ENCODE measurements around the gene PDE6G. TPM values are rescaled to one million over a fixed set of nuclear protein-coding genes. Genes with fewer than 3 reads are reported as not detected.

PDE6G gene
- total and polyA plus RNA-seq, 4 donors, result 0.25 to 1.9 (median 1.3) TPM

- H3K27ac ChIP-seq (ENCODE audit: low read depth in 1 of 2, low read length in 2 of 2), result no peak overlapping the region
- 77% methylated on average over 10 of the region's 10 CpGs for WGBS
- H3K4me3 ChIP-seq (ENCODE audit: low read depth in 1 of 3, low read length in 3 of 3), result no peak overlapping the region
- peaks cover 0 to 6% (median 3%) of the 10 kb centered on the region in 4 donors for H3K27me3 ChIP-seq (ENCODE audit: control insufficient read depth in 4 of 4, insufficient read depth in 4 of 4, low read length in 3 of 4)
- TF ChIP-seq NR2F2 (IDR thresholded peaks at IDR 0.05), result no peak
- TF ChIP-seq SP1 (IDR thresholded peaks at IDR 0.05), result no peak
- no peak for TF ChIP-seq RAD21 (IDR thresholded peaks at IDR 0.05)
- no peak for TF ChIP-seq RXRA (IDR thresholded peaks at IDR 0.05)
- TF ChIP-seq ATF3 (IDR thresholded peaks at IDR 0.05), result no peak
- TF ChIP-seq TAF1 (conservative IDR thresholded peaks at IDR 0.05), result no peak
- TF ChIP-seq HNF4G (IDR thresholded peaks at IDR 0.05), result no peak
- TF ChIP-seq FOXA2 (IDR thresholded peaks at IDR 0.05), result no peak
- TF ChIP-seq CTCF (IDR thresholded peaks at IDR 0.05; ENCODE audit: low read depth, low read length, missing input control), result no peak
- no peak for TF ChIP-seq EGR1 (IDR thresholded peaks at IDR 0.05; ENCODE audit: low read depth in 2 of 2)
- TF ChIP-seq REST (IDR thresholded peaks at IDR 0.05), result no peak
- TF ChIP-seq ZBTB33 (IDR thresholded peaks at IDR 0.05), result no peak
- TF ChIP-seq HNF4A (conservative IDR thresholded peaks at IDR 0.05), result no peak
- TF ChIP-seq FOXA1 (IDR thresholded peaks at IDR 0.05), result no peak
- no peak for TF ChIP-seq GABPA (IDR thresholded peaks at IDR 0.05 in 1 of 2, conservative IDR thresholded peaks at IDR 0.05 in 1 of 2)
- peaks cover 0 to 5% (median 2%) of the 10 kb centered on the region in 4 donors for H3K9me3 ChIP-seq (ENCODE audit: control insufficient read depth in 4 of 4, low read length in 3 of 4)
- no peak for DNase-seq (ENCODE audit: low spot score)
- H3K9ac ChIP-seq (ENCODE audit: low read depth in 1 of 2, low read length in 2 of 2), result no peak overlapping the region
- H3K36me3 ChIP-seq (ENCODE audit: control insufficient read depth in 4 of 4, insufficient read depth in 3 of 4, low read depth in 1 of 4, low read length in 3 of 4), result no peaks in the 10 kb centered on the region
- peaks cover 0 to 3% (median 0%) of the 10 kb centered on the region in 4 donors for H3K4me1 ChIP-seq (ENCODE audit: control insufficient read depth in 4 of 4, insufficient read depth in 4 of 4, low read length in 3 of 4)
These were observed 4.7 kb downstream of the PDE6G start for GRCh38 chr17:81651692-81652091.

GRCh38 chr17:81650951-81651350 lies 5.4 kb downstream of the PDE6G start:
- Histone ChIP-seq H3K27ac (ENCODE audit: low read depth in 1 of 2, low read length in 2 of 2) (no peak overlapping the region), H3K4me3 (ENCODE audit: low read depth in 1 of 3, low read length in 3 of 3) (no peak overlapping the region), H3K4me1 (ENCODE audit: control insufficient read depth in 4 of 4, insufficient read depth in 4 of 4, low read length in 3 of 4) (peaks cover 0 to 3% (median 0%) of the 10 kb centered on the region in 4 donors), H3K27me3 (ENCODE audit: control insufficient read depth in 4 of 4, insufficient read depth in 4 of 4, low read length in 3 of 4) (peaks cover 0 to 6% (median 3%) of the 10 kb centered on the region in 4 donors), H3K9ac (ENCODE audit: low read depth in 1 of 2, low read length in 2 of 2) (no peak overlapping the region), H3K9me3 (ENCODE audit: control insufficient read depth in 4 of 4, low read length in 3 of 4) (peaks cover 0 to 5% (median 2%) of the 10 kb centered on the region in 4 donors), H3K36me3 (ENCODE audit: control insufficient read depth in 4 of 4, insufficient read depth in 3 of 4, low read depth in 1 of 4, low read length in 3 of 4) (no peaks in the 10 kb centered on the region)
- no peak for DNase-seq (ENCODE audit: low spot score)
- TF ChIP-seq GABPA (IDR thresholded peaks at IDR 0.05 in 1 of 2, conservative IDR thresholded peaks at IDR 0.05 in 1 of 2) (no peak), EGR1 (IDR thresholded peaks at IDR 0.05; ENCODE audit: low read depth in 2 of 2) (no peak), HNF4G (IDR thresholded peaks at IDR 0.05) (no peak), TAF1 (conservative IDR thresholded peaks at IDR 0.05) (no peak), FOXA2 (IDR thresholded peaks at IDR 0.05) (no peak), JUND (IDR thresholded peaks at IDR 0.05) (no peak), CTCF (IDR thresholded peaks at IDR 0.05; ENCODE audit: low read depth, low read length, missing input control) (no peak), RAD21 (IDR thresholded peaks at IDR 0.05) (no peak), SP1 (IDR thresholded peaks at IDR 0.05) (no peak), YY1 (IDR thresholded peaks at IDR 0.05) (no peak), HNF4A (conservative IDR thresholded peaks at IDR 0.05) (no peak), FOXA1 (IDR thresholded peaks at IDR 0.05) (no peak)
- WGBS, result 88% methylated on average over 9 of the region's 9 CpGs
